ENCODE results near the gene P2RX6. TPM values are rescaled to one million over a fixed set of nuclear protein-coding genes. Genes with fewer than 3 reads are reported as not detected.
A peak's percentile ranks its signal among the peaks of the same experiment; 100 is the strongest.

P2RX6 gene
- under 1 TPM in 3 of 4 donors, not detected in 1; 0.35 to 0.47 (median 0.40) TPM for total RNA-seq

- H3K4me3 ChIP-seq, result peak within 1 kb of the TSS; percentile 21 to 55
- H3K9me3 ChIP-seq, result no peaks in the 10 kb centered on the region
- peak within 1 kb of the TSS in 3 of 4 donors; percentile 78 to 88 (median 82) for H3K27ac ChIP-seq
- no peaks in the 10 kb centered on the region for H3K27me3 ChIP-seq
- 20 to 40% methylated on average over 3 to 7 of the region's 12 CpGs for WGBS, 2 donors (ENCODE audit: low coverage in 1 of 2)
- H3K4me1 ChIP-seq, result peaks cover 0 to 28% (median 21%) of the 10 kb centered on the region in 3 donors
- ATAC-seq, result peak; percentile 6
- H3K36me3 ChIP-seq, result no peaks in the 10 kb centered on the region
- TF ChIP-seq CTCF (IDR thresholded peaks at IDR 0.05) (no peak), EP300 (IDR thresholded peaks at IDR 0.05) (no peak), POLR2A (IDR thresholded peaks at IDR 0.05) (no peak), POLR2AphosphoS5 (IDR thresholded peaks at IDR 0.05) (no peak)
Measured at GRCh38 chr22:21014726-21015465, at the start of gene P2RX6. P2RX6 (plus strand) TSS chr22:21015165; CDS start chr22:21015175, 10 bp downstream.

- Histone ChIP-seq H3K27ac (no peak overlapping the region), H3K4me1 (peaks cover 0 to 20% (median 3%) of the 10 kb centered on the region in 3 donors), H3K4me3 (no peak overlapping the region), H3K27me3 (peaks cover 30% of the 10 kb centered on the region), H3K36me3 (no peaks in the 10 kb centered on the region), H3K9me3 (no peaks in the 10 kb centered on the region)
- no peak for TF ChIP-seq EP300 (IDR thresholded peaks at IDR 0.05)
- TF ChIP-seq CTCF (IDR thresholded peaks at IDR 0.05), result no peak
- TF ChIP-seq POLR2A (IDR thresholded peaks at IDR 0.05), result no peak
- no peak for TF ChIP-seq POLR2AphosphoS5 (IDR thresholded peaks at IDR 0.05)
- ATAC-seq, result no peak
- WGBS, 2 donors (ENCODE audit: low coverage in 1 of 2), result 80% methylated on average over 1 of the region's 13 CpGs; no CpG with 5 or more reads in 1 of the 2 donors
Measured at GRCh38 chr22:20965888-20966855, 48.8 kb upstream of the P2RX6 start.

GRCh38 chr22:20966883-20967696 lies 47.9 kb upstream of the P2RX6 start, which contains the start of gene AIFM3:
AIFM3 (plus strand) TSS chr22:20967255; CDS start chr22:20967945, 690 bp downstream.
- ATAC-seq, result no peak
- no peak within 1 kb of the TSS for H3K4me3 ChIP-seq
- no peak within 1 kb of the TSS for H3K27ac ChIP-seq
- no peaks in the 10 kb centered on the region for H3K9me3 ChIP-seq
- TF ChIP-seq POLR2A (IDR thresholded peaks at IDR 0.05) (no peak), CTCF (IDR thresholded peaks at IDR 0.05) (no peak), EP300 (IDR thresholded peaks at IDR 0.05) (no peak), POLR2AphosphoS5 (IDR thresholded peaks at IDR 0.05) (no peak)
- no peaks in the 10 kb centered on the region for H3K36me3 ChIP-seq
- peaks cover 29% of the 10 kb centered on the region for H3K27me3 ChIP-seq
- 62 to 73% methylated on average over 4 to 5 of the region's 22 CpGs for WGBS, 2 donors (ENCODE audit: low coverage in 1 of 2)
- peaks cover 0 to 20% (median 3%) of the 10 kb centered on the region in 3 donors for H3K4me1 ChIP-seq

GRCh38 chr22:20967697-20968211 lies 47.2 kb upstream of the P2RX6 start:
- TF ChIP-seq POLR2AphosphoS5 (IDR thresholded peaks at IDR 0.05), result no peak
- TF ChIP-seq CTCF (IDR thresholded peaks at IDR 0.05), result no peak
- TF ChIP-seq POLR2A (IDR thresholded peaks at IDR 0.05), result no peak
- no peak for TF ChIP-seq EP300 (IDR thresholded peaks at IDR 0.05)
- H3K27me3 ChIP-seq, result peaks cover 22% of the 10 kb centered on the region
- H3K27ac ChIP-seq, result no peak overlapping the region
- H3K4me3 ChIP-seq, result no peak overlapping the region
- no CpG with 5 or more reads among the region's 19 CpGs for WGBS, 2 donors (ENCODE audit: low coverage in 1 of 2)
- peaks cover 0 to 20% (median 3%) of the 10 kb centered on the region in 3 donors for H3K4me1 ChIP-seq
- no peaks in the 10 kb centered on the region for H3K36me3 ChIP-seq
- ATAC-seq, result no peak
- no peaks in the 10 kb centered on the region for H3K9me3 ChIP-seq
